HepG2 (cell line): Measurements from ENCODE around the gene VPS13D. TPM values are rescaled to one million over a fixed set of nuclear protein-coding genes. Genes with fewer than 3 reads are reported as not detected.

Source experiments
- FLYWCH1 ChIP-seq: sonication (generic); formaldehyde crosslinking; IDR thresholded peaks from 2 replicates; pipeline ENCODE4 v1.8.1; 2023; ENCODE audit warnings: mild to moderate bottlenecking, missing genetic modification reagents
- KDM3A ChIP-seq: IDR thresholded peaks from 2 replicates; pipeline ENCODE4 v1.6.1; 2018; ENCODE audit warnings: low read depth, missing compliant biosample characterization
- MATR3 ChIP-seq: sonication (generic); formaldehyde crosslinking; IDR thresholded peaks from 2 replicates; pipeline ENCODE4 v1.4.0; 2020; ENCODE audit warnings: missing genetic modification reagents
- MYC ChIP-seq: sonication (generic); formaldehyde crosslinking; IDR thresholded peaks from 2 replicates; pipeline ENCODE4 v1.9.0; 2021; ENCODE audit warnings: missing genetic modification reagents, borderline replicate concordance
- NAIF1 ChIP-seq: sonication (generic); formaldehyde crosslinking; IDR thresholded peaks from 2 replicates; pipeline ENCODE4 v1.5.0; 2020; ENCODE audit warnings: mild to moderate bottlenecking, missing genetic modification reagents, borderline replicate concordance
- ONECUT2 ChIP-seq: sonication (generic); formaldehyde crosslinking; IDR thresholded peaks from 2 replicates; pipeline ENCODE4 v1.4.0; 2020; ENCODE audit warnings: missing genetic modification reagents
- PHB2 ChIP-seq: fragments of 450-650 bp; IDR thresholded peaks from 2 replicates; pipeline ENCODE4 v1.6.1; 2018; ENCODE audit not compliant: partially characterized antibody
- SRY ChIP-seq: sonication (generic); formaldehyde crosslinking; IDR thresholded peaks from 2 replicates; pipeline ENCODE4 v1.8.0; 2022; ENCODE audit warnings: mild to moderate bottlenecking, missing genetic modification reagents
- TEAD3 ChIP-seq: optimal IDR thresholded peaks from 2 replicates; pipeline ENCODE3; 2016; ENCODE audit warnings: borderline replicate concordance
- ZNF333 ChIP-seq: sonication (generic); formaldehyde crosslinking; IDR thresholded peaks from 2 replicates; pipeline ENCODE4 v1.4.0; 2020; ENCODE audit warnings: mild to moderate bottlenecking, missing genetic modification reagents, borderline replicate concordance
- ZNF34 ChIP-seq: sonication (generic); formaldehyde crosslinking; IDR thresholded peaks from 2 replicates; pipeline ENCODE4 v1.4.0; 2020; ENCODE audit warnings: mild to moderate bottlenecking, missing genetic modification reagents, borderline replicate concordance
- ZNF484 ChIP-seq: sonication (generic); formaldehyde crosslinking; IDR thresholded peaks from 2 replicates; pipeline ENCODE4 v1.5.1; 2020; ENCODE audit warnings: mild to moderate bottlenecking, low read depth, missing genetic modification reagents, borderline replicate concordance
- ZNF549 ChIP-seq: sonication (generic); formaldehyde crosslinking; IDR thresholded peaks from 2 replicates; pipeline ENCODE4 v1.5.0; 2020; ENCODE audit warnings: missing genetic modification reagents
- ZNF770 ChIP-seq: sonication (generic); formaldehyde crosslinking; IDR thresholded peaks from 2 replicates; pipeline ENCODE4 v1.5.0; 2020; ENCODE audit warnings: mild to moderate bottlenecking, missing genetic modification reagents
- polyA plus RNA-seq, 8 experiments: library from polyadenylated mRNA; depleted of rRNA in 3 of 8; stranded (reverse) in 7 of 8; unstranded in 1 of 8; fragments of >200 nt; fragmentation: Illumina TruSeq in 4 of 8; extraction: Trizol in 4 of 8; gene quantifications; 2 replicates each; pipeline versions ENCODE4 v1.2.1 to v1.2.3, GENCODE V29; 2011 to 2016; ENCODE audit warnings: low read depth in 4 of 8, missing spikeins in 1 of 8, mixed read lengths in 1 of 8; ENCODE audit not compliant: insufficient read depth in 1 of 8
- total RNA-seq, 5 experiments: library from RNA; depleted of rRNA; stranded (reverse); fragments of >200 nt; fragmentation: Illumina TruSeq; extraction: Trizol; gene quantifications; 2 replicates each; pipeline ENCODE4 v1.2.3, GENCODE V29; 2016; ENCODE audit warnings: low read depth in 1 of 5
- TF ChIP-seq, protein P1 (sequence below): sonication (generic); formaldehyde crosslinking; IDR thresholded peaks from 2 replicates; pipeline ENCODE4 v1.4.0; 2020; ENCODE audit warnings: mild to moderate bottlenecking, missing genetic modification reagents
- TF ChIP-seq, protein P2 (sequence below): sonication (generic); formaldehyde crosslinking; IDR thresholded peaks from 2 replicates; pipeline ENCODE4 v1.5.0; 2020; ENCODE audit warnings: mild to moderate bottlenecking, missing genetic modification reagents, borderline replicate concordance
- TF ChIP-seq, protein P3 (sequence below): sonication (generic); formaldehyde crosslinking; IDR thresholded peaks from 2 replicates; pipeline ENCODE4 v1.5.1; 2020; ENCODE audit warnings: missing genetic modification reagents, mild to moderate bottlenecking, borderline replicate concordance
- TF ChIP-seq, protein P4 (sequence below): IDR thresholded peaks from 2 replicates; pipeline ENCODE4 v1.6.1; 2016; ENCODE audit warnings: low read depth, borderline replicate concordance

VPS13D gene
- total and polyA plus RNA-seq, 2 of the 13 experiments (the other 11 are each of a cell fraction or from before 2014, with no cell fraction given), result 8.6 to 13.9 TPM

DNA sequence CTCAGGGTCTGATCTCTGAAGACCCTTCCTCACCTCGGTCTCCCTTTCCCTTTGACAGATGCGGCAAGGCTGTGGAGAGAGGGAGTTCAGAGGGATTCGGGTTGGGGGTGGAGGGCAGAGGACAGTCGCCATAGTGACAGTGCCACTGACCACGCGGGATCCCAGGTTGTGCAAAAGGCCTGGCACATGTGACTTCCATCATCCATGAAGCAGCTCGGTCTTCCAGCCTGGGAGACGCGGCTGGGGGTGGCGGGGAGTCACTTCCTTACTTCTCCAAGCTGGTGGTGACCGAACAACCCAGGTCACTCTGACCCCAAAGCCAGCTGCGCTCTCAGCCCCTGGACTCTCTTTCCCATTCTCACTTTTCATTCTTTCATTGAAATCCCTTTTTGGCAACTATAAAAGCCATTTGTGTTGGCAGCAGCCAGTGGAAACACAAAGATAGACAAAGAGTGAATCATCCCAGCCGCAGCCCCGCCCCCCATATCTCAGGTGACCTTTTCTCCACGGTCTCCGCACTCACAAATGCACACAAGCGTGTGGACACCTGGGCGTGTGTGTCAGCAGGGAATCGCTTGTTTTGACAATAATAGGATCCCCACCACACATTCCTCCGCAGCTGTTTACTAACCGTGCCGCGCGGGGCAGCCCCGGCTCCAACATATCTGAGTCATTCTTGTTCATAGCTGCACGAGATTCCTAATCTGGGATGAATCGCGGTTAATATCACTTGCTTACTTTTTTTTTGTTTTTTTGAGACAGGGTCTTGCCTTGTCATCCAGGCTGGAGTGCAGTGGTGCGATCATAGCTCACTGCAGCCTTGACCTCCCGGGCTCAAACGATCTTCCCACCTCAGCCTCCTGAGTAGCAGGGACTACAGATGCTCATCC is 319.9 kb downstream of the VPS13D start (continued):
- TF ChIP-seq ZNF770 (peak; percentile 92), MYC (CRISPR knock-in tag) (no peak), TEAD3 (CRISPR knock-in tag) (peak; percentile 68), KDM3A (CRISPR knock-in tag) (no peak), PHB2 (no peak), ZNF333 (CRISPR knock-in tag) (no peak), NAIF1 (CRISPR knock-in tag) (no peak), MATR3 (CRISPR knock-in tag) (no peak), ZNF484 (no peak), SRY (no peak), ONECUT2 (CRISPR knock-in tag) (no peak), ZNF34 (no peak), FLYWCH1 (CRISPR knock-in tag) (no peak), ZNF549 (no peak)
- TF ChIP-seq, protein P1, sequence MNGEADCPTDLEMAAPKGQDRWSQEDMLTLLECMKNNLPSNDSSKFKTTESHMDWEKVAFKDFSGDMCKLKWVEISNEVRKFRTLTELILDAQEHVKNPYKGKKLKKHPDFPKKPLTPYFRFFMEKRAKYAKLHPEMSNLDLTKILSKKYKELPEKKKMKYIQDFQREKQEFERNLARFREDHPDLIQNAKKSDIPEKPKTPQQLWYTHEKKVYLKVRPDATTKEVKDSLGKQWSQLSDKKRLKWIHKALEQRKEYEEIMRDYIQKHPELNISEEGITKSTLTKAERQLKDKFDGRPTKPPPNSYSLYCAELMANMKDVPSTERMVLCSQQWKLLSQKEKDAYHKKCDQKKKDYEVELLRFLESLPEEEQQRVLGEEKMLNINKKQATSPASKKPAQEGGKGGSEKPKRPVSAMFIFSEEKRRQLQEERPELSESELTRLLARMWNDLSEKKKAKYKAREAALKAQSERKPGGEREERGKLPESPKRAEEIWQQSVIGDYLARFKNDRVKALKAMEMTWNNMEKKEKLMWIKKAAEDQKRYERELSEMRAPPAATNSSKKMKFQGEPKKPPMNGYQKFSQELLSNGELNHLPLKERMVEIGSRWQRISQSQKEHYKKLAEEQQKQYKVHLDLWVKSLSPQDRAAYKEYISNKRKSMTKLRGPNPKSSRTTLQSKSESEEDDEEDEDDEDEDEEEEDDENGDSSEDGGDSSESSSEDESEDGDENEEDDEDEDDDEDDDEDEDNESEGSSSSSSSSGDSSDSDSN (CRISPR knock-in tag), result no peak; the same call in 1 of the 2 replicates
- TF ChIP-seq, protein P2, sequence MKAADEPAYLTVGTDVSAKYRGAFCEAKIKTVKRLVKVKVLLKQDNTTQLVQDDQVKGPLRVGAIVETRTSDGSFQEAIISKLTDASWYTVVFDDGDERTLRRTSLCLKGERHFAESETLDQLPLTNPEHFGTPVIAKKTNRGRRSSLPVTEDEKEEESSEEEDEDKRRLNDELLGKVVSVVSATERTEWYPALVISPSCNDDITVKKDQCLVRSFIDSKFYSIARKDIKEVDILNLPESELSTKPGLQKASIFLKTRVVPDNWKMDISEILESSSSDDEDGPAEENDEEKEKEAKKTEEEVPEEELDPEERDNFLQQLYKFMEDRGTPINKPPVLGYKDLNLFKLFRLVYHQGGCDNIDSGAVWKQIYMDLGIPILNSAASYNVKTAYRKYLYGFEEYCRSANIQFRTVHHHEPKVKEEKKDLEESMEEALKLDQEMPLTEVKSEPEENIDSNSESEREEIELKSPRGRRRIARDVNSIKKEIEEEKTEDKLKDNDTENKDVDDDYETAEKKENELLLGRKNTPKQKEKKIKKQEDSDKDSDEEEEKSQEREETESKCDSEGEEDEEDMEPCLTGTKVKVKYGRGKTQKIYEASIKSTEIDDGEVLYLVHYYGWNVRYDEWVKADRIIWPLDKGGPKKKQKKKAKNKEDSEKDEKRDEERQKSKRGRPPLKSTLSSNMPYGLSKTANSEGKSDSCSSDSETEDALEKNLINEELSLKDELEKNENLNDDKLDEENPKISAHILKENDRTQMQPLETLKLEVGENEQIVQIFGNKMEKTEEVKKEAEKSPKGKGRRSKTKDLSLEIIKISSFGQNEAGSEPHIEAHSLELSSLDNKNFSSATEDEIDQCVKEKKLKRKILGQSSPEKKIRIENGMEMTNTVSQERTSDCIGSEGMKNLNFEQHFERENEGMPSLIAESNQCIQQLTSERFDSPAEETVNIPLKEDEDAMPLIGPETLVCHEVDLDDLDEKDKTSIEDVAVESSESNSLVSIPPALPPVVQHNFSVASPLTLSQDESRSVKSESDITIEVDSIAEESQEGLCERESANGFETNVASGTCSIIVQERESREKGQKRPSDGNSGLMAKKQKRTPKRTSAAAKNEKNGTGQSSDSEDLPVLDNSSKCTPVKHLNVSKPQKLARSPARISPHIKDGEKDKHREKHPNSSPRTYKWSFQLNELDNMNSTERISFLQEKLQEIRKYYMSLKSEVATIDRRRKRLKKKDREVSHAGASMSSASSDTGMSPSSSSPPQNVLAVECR (CRISPR knock-in tag), result no peak
- TF ChIP-seq, protein P3, sequence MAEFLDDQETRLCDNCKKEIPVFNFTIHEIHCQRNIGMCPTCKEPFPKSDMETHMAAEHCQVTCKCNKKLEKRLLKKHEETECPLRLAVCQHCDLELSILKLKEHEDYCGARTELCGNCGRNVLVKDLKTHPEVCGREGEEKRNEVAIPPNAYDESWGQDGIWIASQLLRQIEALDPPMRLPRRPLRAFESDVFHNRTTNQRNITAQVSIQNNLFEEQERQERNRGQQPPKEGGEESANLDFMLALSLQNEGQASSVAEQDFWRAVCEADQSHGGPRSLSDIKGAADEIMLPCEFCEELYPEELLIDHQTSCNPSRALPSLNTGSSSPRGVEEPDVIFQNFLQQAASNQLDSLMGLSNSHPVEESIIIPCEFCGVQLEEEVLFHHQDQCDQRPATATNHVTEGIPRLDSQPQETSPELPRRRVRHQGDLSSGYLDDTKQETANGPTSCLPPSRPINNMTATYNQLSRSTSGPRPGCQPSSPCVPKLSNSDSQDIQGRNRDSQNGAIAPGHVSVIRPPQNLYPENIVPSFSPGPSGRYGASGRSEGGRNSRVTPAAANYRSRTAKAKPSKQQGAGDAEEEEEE (CRISPR knock-in tag), result no peak
- TF ChIP-seq, protein P4, sequence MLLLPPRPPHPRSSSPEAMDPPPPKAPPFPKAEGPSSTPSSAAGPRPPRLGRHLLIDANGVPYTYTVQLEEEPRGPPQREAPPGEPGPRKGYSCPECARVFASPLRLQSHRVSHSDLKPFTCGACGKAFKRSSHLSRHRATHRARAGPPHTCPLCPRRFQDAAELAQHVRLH (CRISPR knock-in tag), result no peak
